Islet of Langerhans (tissue), 1 donor: ENCODE data around the gene GRIK5.
A peak's percentile ranks its signal among the peaks of the same experiment; 100 is the strongest.

ENCODE experiments used
- FAIRE-seq: peaks from one replicate; lab custom pipeline; 2011; peaks lifted over from hg19 to GRCh38; lab: Jason Lieb, UNC

GRIK5 gene

GRCh38 chr19:41990028-41990427 is 80.0 kb downstream of the GRIK5 start:
- FAIRE-seq: no peak

DNA sequence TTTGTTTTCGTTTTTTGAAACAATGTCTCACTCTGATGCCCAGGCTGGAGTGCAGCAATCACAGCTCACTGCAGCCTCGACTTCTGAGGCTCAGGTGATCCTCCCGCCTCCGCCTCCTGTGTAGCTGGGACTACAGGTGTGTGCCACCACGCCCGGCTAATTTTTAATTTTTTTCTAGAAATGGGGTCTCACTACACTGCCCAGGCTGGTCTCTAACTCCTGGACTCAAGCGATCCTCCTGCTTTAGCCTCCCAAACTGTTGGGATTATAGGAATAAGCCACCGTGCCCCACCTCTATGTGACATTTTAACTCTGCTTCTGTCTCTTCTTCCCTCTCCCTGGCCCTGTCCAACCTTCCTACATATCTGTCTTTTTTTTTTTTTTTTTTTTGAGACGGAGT is 81.1 kb downstream of the GRIK5 start:
- FAIRE-seq: no peak

- FAIRE-seq: no peak
Observed at GRCh38 chr19:41987141-41987860, 82.7 kb downstream of the GRIK5 start.

DNA sequence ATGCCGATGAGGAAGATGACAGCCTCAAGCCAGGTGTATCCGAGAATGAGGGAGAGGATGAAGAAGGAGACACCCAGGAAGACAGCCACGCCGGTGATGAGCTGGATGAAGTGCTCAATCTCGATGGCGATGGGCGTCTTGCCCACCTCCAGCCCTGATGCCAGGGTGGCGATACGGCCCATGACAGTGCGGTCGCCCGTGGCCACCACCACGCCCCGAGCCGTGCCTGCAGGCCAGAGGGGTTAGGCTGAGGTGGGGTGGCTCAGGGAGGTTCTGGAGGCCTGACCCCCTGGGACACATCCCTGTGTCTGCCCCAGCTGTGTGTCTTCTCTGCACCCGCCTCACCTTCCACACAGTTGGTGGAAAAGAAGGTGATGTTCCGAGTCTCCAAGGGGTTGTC is 85.0 kb downstream of the GRIK5 start:
- no peak for FAIRE-seq

- FAIRE-seq: no peak
Observed at GRCh38 chr19:41981724-41982123, 88.3 kb downstream of the GRIK5 start.

DNA sequence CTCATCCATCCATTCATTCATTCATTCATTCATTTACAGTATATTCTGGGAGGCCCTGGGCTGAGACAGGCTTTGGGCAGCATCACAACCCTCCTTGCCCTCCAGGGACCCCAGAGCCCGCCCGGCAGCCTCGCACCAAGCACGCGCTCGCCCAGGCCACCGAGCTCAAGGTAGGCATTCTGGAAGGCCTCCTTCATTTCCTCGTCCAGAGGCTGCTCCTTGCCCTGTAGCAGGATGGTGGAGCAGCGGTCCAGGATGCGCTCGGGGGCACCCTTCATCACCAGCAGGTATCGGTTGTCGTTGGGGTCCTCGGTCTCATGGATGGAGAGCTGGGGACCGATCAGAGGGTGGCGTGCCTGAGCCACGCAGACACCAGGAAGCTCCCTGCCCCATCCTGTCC is 91.5 kb downstream of the GRIK5 start:
- FAIRE-seq: no peak

GRCh38 chr19:41977916-41978315 is 92.1 kb downstream of the GRIK5 start:
- FAIRE-seq: no peak

DNA sequence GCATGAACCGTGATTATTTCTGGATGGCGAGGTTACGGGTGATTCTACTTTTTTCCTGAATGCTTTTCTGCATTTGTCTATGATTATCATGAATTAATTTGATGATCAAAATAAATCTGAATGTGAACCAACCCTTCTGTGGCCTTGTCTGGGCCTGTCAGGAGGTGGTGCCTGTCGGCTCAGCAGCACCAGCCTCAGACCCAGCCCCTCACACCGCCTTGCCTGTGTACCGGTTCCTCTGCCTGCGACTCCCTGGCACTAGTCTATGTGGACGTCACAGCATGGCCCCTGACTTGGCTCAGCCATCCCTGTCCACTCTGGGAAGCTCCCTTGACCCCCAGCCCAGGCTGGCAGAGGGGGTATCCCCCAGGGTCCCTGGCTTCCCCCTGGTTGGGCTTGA is 95.4 kb downstream of the GRIK5 start:
- no peak for FAIRE-seq

DNA sequence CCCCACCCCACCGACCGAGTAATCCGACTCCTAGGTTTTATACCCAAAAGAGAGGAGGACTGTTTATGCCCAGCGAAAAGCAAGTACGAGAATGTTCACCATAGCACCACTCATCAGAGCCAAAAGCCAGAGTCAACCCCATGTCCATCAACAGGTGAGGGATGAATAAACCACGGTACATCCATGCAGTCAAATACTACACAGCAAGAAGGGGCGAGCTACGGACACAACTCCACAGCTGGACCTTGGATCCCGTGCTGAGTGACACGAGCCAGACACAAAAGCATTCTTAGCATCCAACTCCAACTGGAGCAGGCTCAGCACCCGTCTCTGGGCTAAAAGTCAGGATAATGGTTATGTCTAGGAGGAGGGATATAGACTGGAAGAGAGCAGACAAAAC is 98.6 kb downstream of the GRIK5 start:
- no peak for FAIRE-seq

GRCh38 chr19:41969772-41970458 is 100.1 kb downstream of the GRIK5 start:
- no peak for FAIRE-seq

GRCh38 chr19:41968751-41969595 is 101.0 kb downstream of the GRIK5 start:
- FAIRE-seq: no peak

GRCh38 chr19:41967054-41967783 is 102.8 kb downstream of the GRIK5 start:
- FAIRE-seq: no peak

DNA sequence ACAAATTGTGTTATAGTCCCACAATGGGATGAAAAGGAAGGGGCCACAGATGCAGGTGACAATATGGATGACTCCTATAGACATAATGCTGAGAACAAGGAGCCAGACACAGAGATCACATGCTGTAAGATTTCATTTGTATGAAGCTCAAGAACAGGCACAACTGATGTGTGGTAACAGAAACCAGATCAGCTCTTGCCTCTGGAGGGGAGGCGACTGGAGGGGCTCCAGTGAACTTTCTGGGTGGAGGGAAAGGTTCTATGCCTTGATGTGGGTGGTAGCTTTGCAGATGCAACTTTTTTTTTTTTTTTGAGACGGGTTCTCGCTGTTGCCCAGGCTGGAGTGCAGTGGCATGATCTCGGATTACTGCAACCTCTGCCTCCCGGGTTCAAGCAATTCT is 104.9 kb downstream of the GRIK5 start:
- FAIRE-seq: no peak

DNA sequence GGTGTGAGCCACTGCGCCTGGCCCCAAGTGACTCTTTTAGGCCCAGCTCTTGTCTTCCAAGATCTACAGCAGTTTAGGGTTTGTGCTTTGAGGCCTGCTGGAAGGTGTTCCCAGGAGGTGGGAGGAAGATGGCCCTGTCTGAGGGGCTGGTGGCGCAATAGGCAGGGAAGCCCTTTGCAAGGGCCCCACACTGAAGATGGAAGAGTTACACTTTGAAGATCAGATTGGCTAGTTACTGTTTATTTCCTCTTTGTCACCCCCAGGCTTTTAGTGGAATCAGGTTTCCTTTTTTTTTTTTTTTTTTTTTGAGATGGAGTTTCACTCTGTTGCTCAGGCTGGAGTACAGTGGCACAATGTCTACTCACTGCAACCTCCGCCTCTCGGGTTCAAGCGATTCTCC is 109.0 kb downstream of the GRIK5 start:
- no peak for FAIRE-seq

- no peak for FAIRE-seq
Observed at GRCh38 chr19:41959056-41960053, 110.7 kb downstream of the GRIK5 start, which contains the start of gene RABAC1. TSS of gene RABAC1 (minus strand) at chr19:41959321. CDS start at chr19:41959292, 29 bp downstream.

- FAIRE-seq: no peak
Observed at GRCh38 chr19:41958367-41959055, 111.5 kb downstream of the GRIK5 start.

DNA sequence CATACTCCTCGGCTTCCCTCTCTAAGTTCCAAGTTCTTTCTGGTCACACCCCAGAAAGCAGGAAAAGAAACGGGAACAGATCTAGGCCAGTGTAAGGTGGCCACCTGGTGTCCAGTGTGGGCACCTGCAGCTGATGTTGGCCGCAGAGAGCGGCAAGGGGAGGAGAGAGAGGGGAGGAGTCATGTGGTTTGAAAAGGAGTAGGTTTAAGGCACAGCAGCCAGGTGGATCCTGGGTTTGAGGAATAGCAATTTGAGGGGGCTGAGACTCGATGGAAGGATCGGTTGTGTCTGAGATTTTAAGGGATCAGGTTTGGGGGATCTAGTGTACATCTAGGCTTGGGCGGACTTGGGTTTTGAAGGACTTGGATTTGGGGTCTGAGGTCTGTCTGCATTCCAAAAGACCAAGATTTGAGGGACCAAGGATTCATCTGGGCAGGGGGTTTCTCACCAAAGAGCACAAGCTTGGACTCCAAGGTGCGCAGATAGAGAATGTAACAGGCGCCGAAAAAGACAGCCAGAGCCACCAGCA is 112.1 kb downstream of the GRIK5 start:
- FAIRE-seq: peak; percentile 5

GRCh38 chr19:41957161-41957837 is 112.7 kb downstream of the GRIK5 start:
- FAIRE-seq: no peak

GRCh38 chr19:41956621-41957020 is 113.4 kb downstream of the GRIK5 start:
- FAIRE-seq: no peak

DNA sequence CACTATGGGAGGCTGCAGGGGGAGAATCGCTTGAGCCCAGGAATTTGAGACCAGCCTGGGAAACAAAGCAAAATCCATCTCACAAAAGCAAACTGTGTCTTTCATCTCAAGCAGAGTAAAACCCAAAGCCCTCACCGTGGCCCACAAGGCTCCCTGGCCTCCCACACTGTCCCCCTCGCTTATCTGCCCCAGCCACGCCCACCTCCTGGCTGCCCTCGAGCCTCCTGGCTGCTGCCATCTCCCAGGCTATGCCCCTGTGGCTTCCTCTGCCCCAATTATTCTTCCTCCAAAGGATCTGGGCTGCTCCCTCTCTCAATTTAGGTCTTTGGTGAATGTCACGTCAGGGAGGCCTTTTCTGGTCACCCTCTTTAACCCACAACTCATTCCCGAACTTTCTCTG is 114.5 kb downstream of the GRIK5 start:
- FAIRE-seq: no peak
